GM19455 (cell line): ENCODE results near the gene CENPP.

Experiments
- ATAC-seq: cut with Tn5 transposase; IDR thresholded peaks from one replicate; pipeline ENCODE4 v1.9.1; 2021; ENCODE audit not compliant: unreplicated experiment

CENPP gene

DNA sequence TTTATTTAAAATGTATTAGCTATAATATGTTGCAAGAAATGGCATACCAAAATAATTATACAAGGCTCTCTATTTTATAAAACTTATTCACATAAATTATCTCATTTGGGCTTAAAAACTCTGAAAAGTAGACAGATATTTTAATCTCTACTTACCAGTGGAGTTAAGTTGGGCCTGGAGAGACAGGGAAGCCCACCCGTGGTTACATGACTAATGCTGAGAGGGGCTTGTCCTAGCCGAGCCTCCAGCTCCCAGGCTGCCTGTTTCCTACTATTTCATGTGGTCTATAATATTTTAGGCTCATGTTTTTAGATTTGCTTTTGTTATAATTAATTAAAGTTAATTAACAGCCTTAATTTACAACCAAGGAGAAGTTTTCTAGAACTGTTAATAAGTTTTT lies 177.4 kb downstream of the CENPP start:
- ATAC-seq, result no peak

DNA sequence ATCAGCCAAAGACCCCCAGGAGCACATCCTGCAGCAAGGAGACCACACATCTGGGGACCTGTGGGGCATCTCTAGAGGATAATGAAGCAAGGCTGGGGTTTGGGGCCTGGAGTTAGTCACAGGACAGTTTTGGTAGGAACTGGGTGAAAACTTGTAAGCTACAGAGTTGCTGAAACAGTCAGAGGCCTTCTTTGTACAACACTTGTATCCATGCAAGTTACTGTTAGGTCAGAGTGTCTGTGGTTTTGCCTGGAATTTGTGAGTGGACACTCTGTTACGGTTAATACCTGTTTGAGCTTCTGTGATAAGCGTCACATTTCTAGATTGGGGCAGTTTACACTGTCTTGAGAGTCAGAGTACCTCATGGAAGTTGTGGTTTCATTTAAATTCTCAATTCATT lies 179.1 kb downstream of the CENPP start:
- no peak for ATAC-seq

DNA sequence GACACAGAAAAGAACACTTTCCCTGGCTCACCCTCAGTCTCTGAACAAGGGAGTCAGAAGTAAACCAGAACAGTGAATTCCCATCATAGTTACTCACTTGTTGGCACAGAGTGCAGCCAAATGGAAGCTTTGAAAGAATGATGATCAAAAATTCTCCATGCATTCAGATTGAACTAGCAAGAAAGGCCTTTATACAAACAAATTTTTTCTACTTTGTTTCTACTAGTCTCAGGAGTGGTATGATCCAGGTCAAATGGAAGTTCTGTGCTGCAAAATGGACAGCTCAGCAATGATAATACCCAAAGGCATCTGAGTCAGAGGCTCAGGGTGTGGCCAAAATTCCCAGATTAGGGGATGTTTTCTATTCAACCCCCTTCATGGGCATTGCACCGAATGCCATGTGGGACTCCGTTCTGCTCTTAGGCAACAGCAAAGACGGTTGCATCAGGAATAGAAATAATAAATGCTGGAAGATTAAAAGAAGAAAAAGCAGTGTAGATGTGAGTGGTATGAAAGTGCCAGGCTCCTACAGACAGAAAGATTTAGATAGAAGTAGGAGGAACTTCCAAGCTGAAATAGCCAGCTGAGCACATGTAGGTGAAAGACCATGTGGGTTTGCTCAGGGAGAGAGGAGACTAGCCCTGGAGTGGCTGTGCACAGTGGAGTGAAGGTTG lies 180.6 kb downstream of the CENPP start:
- ATAC-seq, result no peak

DNA sequence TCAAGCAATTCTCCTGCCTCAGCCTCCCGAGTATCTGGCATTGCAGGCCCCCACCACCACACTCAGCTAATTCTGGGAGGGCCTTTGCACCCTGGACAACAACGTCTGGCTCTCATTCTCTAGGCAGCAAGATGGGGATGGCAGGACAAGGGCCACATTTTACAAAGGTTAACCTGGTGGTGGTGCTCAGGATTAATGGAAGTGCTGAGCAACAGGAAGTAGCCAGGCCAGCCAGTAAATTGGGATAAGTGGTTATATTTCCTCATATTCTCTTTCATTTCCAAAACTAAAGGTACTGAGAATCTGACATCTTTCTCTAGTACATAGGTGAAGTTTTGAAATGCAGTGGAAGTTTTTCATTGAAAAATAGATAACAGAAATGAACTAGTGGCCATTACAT lies 181.3 kb downstream of the CENPP start:
- ATAC-seq, result no peak

DNA sequence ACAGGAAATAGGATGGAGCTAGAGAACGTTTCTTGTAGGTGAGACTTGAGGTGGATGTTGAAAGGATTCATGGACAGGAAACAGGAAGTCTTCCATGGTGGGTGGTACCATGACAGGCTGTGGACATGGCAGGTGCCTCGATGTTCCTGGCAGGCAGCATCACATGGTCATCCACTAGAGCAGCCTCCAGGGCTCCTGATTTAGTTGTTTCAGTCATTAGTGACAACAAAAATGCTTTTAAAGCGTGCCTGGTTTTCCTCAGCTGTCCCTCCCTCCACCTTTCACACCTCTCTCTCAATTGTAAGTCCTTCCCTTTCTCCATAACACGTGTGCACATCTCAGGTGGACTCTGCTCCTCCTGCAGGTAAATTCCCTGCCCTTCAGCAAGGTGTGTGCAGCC lies 181.7 kb downstream of the CENPP start:
- no peak for ATAC-seq

DNA sequence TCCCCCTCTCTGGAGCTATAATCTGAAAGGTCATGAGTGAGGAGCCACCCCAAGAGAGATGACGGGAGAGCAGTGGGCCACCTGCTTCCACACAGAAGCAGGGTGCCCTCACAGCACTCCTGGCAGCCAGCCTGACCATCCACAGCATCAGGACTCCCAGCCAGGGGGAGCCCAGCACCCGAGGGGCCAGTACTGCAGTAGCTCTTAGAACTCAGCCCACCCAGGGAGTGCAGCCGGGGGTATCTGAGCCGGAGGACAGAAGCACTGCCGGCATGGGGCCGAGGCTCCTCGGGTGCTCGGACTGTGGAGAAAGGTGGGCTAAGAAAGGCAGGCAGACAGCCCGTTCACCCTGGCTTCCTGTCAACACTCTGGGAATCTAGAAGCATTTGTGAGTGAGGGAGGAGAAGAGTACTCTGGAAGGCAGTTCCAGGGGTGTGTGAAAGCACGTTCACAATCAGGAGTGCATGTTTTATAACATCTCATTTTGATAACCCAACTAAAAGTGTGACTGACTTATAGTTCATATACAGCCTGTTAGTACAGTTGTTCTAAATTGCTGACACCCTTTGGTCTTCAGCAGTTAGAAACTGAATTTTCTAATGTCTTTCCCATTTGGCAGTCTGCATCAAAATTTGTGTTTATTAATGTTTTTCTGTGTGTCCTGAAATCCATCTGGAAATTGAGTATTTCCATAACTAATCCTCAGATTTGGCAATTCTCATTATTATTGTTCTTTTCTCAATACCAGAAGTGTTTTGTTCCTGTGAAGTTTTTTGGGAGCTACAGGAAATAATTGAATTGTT lies 182.5 kb downstream of the CENPP start:
- no peak for ATAC-seq

DNA sequence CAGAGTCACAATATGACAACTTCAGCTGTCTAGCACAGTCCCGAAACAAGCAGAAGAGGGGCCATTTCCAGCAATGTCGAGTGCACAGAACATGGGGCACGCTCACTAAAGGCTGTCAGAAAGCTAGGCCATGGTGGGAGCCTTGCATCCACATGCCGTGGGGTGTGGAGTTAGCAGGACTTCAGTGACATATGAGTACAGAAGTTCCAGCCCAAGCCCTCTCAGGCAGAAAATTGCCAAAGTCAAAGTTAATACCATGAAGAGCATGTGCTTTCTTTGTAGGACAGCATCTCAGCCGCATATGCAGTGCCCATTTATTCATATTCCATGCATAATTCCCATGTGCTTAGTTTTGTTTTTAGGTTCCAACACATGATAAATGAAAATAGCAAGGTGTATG lies 183.3 kb downstream of the CENPP start:
- ATAC-seq, result no peak

DNA sequence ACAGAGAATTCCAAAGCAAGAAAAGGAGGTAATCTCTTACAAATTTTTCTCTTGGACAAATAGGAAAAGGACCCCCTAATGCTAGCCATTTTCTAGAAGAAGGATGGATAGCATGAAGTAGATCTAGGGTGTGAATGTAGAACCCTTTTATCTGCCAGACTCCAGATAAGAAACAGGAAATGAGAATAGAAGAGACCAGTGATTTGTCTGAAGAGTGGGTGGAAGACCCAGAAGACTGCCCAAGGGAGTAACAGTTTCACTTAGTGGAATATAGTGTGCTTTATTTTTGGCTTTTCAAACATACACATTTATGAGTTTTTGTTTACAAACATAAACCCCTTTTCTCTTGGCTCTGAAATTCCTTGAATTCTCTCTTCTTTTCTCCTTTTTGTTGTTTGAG lies 185.0 kb downstream of the CENPP start:
- ATAC-seq, result no peak

DNA sequence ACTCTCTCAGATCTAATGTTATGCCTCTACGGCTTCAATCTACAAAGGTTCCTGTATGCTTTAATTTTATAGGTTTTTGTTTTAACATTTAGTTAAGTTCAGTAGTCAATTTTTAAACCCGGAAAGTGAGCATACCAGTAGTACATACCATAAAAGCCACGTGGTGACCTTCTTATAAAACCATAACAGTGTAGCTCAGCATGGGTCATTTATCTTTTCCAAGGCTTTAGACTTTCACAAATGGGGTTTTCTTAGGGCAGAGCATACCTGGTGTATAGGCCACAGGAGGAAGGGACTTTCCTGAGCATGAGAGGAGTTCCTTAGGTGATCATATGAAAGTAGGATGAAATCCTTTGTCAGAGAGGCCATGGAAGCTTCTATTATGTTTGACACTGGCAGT lies 186.9 kb downstream of the CENPP start:
- no peak for ATAC-seq

DNA sequence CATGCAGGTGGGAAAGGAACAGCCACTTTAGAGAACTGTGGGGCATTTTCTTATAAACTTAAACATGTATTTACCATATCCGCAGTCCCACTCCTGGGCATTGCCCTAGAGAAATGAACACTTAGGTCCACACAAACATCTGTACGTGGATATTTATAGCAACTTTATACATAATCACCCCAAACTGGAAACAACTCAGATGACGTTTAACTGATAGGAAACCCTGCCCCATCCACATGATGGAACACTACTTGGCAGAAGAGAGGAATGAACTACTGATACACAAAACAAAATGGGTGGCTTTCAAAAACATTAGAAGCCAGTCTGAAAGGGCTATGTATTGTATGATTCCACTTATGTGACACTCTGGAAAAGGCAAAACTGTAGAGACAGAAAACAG lies 187.6 kb downstream of the CENPP start:
- no peak for ATAC-seq

DNA sequence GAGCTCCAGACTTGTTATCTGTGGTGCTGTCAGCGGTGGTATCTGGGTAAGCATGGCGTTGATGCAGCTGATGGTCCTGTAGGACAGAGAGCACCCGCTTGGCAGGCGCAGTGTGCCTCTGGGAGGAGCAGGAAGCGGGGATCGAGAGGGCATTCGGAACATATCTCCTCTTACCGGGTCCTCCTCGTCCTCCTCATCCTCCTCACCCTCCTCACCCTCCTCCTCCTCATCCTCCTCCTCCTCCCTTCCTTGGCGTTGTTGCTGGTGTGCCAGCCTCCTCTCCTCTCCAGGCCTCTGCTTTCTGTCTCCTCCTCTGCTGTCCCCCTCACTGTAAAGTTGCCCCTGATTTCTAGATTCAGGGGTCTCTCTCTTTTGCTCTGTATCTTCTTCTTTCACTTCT lies 188.9 kb downstream of the CENPP start:
- ATAC-seq, result no peak

DNA sequence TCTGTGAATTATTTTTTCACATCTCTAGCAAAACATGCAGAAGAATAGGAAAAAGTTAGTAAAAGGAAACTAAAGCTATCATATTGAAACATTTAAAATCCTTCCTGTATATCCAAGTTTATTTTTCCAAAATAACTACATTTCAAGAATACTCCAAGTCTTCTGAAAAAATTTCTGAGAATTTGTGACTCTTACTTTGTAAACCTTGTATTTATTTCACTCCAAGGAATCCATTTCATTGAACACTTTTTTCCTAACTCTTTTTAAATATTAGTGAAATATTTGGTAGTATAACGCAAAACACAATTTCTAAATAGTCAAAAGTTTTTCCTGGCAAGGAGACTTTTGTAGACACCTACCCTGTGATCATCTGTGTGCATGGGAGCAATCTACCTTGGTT lies 190.8 kb downstream of the CENPP start:
- no peak for ATAC-seq

DNA sequence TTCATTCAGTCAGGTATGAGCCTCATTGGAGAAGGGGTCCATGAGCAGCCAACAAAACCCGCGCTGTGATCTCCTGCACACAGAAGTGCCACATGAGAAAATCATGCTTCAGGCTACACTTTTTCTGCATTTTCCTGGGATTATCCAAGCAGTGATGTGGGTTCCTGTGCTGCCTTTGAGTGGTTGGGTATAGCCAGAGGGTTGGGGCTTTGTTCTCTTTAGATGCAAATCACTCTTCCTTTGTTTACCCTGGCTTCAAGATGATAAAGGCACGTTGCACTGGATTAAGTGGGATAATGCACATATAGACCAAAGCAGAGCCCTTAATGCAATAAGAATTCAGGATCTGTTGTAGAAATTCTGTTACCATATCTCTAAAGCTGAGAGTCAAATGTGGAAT lies 191.3 kb downstream of the CENPP start:
- ATAC-seq, result no peak

DNA sequence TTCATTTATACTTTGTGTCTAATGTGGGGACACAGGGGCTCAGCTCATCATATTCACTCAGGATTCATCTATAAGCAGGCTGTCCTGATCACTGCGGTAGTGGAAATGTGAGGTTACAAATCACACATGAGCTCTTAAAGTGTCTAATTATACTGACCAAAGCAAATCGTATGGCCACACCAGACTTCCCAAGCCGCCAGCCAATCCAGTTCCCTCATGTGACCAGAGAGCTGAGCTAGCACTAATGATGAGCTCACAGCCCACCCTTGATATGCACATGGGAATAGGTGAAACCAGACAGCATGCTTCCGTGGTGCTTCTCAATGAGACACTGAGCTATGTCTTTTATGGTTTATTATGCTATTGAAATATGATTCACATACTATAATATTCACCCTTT lies 192.4 kb downstream of the CENPP start:
- ATAC-seq, result no peak

DNA sequence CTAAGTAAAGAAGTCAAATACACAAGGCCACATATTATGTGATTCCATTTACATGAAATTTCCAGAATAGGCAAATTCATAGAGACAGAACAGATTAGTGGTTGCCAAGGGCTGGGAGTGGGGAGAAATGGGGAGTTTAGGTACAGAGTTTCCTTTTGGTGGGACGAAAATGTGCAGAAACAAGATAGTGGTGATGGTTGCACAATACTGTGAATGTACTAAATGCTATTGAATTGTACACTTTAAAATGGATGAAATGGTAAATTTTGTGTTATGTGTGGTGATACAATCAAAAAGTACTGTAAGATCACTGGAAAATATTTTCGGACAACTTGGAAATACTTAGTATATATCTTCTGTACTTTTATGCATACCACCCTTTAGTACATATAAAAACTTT lies 195.1 kb downstream of the CENPP start:
- no peak for ATAC-seq

DNA sequence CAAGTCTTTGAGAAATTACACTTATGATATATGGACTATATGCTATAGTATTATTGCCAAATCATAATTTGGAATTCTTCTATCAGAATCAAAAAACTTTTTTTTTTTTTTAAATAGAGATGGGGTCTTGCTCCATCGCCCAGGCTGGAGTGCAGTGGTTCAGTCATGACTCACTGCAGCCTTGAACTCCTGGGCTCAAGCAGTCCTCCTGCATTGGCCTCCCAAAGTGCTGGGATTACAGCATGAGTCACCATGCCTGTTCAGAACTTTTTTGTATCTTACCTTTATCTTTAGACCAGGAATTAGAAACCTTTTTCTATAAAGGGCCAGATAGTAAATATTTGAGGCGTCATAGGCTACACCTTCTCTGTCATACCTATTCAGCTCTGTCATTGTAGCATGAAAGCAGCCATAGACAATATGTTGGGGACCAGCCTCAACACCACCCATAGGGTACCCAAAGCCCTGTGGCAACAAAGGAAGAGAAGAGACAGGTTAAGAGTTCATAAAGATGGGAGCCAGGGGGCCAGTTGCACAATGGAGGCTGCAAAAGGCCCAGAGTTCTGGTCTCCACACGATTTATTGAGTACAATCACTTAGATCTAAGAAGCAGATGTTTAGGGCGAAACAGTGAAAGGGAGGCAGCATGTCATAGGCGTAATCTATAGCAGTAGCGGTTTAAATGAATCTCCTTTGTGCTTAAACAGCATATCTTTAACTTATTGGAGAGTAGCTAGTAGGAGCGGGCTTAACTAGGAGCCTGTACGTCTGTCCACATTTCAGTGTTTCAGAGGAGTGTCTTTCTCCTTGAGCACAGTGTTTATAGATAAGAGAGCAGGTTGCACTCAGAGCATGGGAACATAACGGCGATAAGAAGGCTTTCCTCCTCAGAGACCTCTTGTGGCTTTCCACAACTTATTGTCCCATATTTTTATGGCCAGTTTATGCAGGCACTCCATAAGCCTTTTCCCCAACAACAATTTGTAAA lies 197.5 kb downstream of the CENPP start:
- no peak for ATAC-seq

DNA sequence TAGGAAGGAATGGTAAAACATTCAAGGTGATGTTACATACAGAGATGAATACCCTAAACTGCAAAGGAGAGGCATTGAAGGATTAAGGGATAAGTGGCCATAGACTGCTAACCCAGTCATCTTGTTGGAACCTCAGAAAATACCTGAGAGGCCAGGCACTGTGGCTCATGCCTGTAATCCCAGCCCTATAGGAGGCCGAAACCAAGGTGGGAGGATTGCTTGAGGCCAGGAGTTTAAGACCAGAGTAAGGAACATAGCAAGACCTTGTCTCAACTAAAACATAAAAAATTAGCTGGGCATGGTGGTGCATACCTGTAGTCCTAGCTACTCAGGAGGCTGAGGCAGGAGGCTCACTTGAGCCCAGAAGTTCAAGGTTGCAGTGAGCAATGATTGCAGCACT lies 199.1 kb downstream of the CENPP start:
- ATAC-seq, result no peak

DNA sequence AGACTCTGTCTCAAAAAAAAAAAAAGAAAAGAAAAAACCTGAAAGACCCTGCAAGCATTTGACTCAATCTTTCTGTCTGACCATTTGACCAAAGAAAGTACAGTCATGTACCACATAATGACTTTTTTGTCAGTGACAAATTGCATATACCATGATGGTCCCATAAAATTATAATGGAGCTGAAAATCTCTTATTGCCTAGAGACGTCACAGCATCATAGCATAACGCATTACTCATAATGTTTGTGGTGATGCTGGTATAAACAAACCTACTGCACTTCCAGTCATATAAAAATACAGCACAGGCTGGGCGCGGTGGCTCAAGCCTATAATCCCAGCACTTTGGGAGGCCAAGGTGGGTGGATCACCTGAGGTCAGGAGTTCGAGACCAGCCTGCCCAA lies 199.6 kb downstream of the CENPP start:
- ATAC-seq, result no peak

DNA sequence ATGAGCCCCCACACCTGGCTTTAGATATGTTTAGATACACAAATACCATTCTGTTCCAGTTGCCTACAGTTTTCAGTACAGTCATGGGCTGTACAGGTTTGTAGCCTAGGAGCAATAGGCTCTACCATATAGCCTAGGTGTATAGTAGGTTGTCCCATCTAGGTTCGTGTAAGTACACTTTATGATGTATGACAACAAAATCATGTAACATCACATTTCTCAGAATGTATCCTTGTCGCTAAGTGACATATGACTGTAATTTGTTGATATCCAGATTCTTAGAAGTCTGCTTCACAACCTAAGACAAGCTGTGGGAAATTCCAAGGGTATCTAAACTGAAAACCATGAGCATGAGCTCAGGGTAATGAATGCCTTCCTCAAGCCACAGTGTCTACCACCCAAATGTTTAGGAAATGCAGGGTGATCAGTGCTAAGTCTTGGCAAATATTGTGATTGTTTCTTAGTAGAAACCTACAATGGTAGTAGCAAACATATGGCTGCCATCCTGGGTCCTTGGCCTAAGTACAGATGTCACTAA lies 201.6 kb downstream of the CENPP start:
- ATAC-seq, result no peak

DNA sequence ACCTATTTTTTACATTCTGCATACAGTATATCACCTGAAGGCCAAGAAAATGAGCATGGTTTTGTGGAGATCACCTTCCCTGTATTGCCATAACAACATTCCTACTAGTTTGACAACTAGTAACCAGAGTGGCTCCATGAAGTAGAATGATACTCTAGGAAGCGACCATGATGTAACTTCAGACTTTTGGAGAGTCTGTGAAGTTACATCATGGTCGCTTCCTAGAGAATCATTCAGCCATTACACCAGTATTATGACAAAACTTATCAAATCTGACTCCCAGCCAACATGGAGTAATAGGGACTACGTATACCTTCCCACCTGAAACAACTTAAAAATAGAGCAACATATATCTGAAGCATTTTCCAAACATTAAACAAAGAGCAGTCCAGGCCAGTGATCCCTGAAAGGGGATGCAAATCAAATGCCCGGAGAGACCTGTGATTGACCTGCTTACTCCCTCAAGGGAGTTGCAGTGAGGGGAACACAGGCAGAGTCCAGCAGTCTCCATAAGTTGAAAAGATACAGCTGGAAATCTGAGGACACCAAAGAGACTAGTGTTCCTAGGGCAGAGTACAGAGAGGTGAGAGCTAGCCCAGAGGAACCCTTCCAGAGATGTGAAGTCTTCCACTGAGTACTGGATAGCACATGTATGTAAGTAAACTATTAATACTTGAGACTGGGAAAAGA lies 202.2 kb downstream of the CENPP start:
- no peak for ATAC-seq

DNA sequence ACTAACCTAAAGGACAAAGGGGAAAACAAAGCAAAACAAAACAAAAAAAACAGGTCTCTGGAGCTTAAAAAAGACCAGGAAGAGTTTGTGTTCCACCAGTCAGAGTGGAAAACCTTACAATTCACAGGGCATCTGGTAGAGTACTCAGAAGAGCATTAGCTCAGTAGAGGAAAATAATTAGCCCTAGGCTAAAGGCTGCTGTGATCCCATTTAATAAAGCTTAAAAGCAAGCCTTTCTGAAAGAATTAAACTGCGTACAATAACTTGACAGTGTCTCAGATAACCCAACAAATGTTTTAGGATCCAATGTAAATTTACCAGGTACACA lies 202.7 kb downstream of the CENPP start:
- ATAC-seq, result no peak
